GM10266 (cell line): ENCODE results near the gene MDFIC.

Experiments
- DNase-seq: peaks from one replicate; pipeline ENCODE4 v3.0.0; 2012; ENCODE audit errors: extremely low spot score
- CTCF ChIP-seq: IDR thresholded peaks from 2 replicates; pipeline ENCODE4 v1.5.1; 2012; ENCODE audit warnings: mild to moderate bottlenecking, low read depth; ENCODE audit not compliant: control insufficient read depth, insufficient read depth; ENCODE audit errors: missing control alignments

The MDFIC gene

GRCh38 chr7:114986190-114987180 lies 64.6 kb downstream of the MDFIC start:
- no peak for DNase-seq
- no peak for TF ChIP-seq CTCF

GRCh38 chr7:114988026-114988425 lies 66.1 kb downstream of the MDFIC start:
- DNase-seq = no peak
- TF ChIP-seq CTCF = no peak

- DNase-seq = no peak
- TF ChIP-seq CTCF = no peak
These were observed 67.0 kb downstream of the MDFIC start for GRCh38 chr7:114988755-114989375.

- no peak for TF ChIP-seq CTCF
- no peak for DNase-seq
These were observed 67.6 kb downstream of the MDFIC start for GRCh38 chr7:114989531-114989930.

GRCh38 chr7:114997487-114998404 lies 75.9 kb downstream of the MDFIC start:
- DNase-seq = no peak
- no peak for TF ChIP-seq CTCF

GRCh38 chr7:115004121-115004520 lies 82.2 kb downstream of the MDFIC start:
- no peak for TF ChIP-seq CTCF
- no peak for DNase-seq
